Activated CD8-positive, alpha-beta T cell treated with anti-CD3 and anti-CD28 coated beads, Interleukin-2, amount 10 ng/mL, durations not matched to agents 7 days and 5 days (primary cell): ENCODE data around the gene MIOX. TPM values are rescaled to one million over a fixed set of nuclear protein-coding genes. Genes with fewer than 3 reads are reported as not detected.

Experiments
- ATAC-seq: fragments of 150-1000 bp; cut with Tn5 transposase; one replicate; pipeline ENCODE4 v1.10.0; 2021; ENCODE audit warnings: moderate library complexity
- CTCF ChIA-PET: fragments of 350-600 bp; sonication (Branson Sonifier 250); formaldehyde crosslinking; loops from one replicate; lab custom pipeline; 2021; ENCODE audit warnings: antibody characterized with exemption; lab: Charles Lee
- POLR2A ChIA-PET: fragments of 350-600 bp; sonication (Branson Sonifier 250); formaldehyde crosslinking; loops from one replicate; lab custom pipeline; 2021; ENCODE audit warnings: antibody characterized with exemption; lab: Charles Lee
- DNase-seq: peaks from one replicate; pipeline ENCODE4 v3.0.0-alpha.2; 2020
- H3K27ac Mint-ChIP-seq: one replicate; pipeline ENCODE4 v1.8.0; 2021; ENCODE audit warnings: mild to moderate bottlenecking, mixed read lengths
- H3K27me3 Mint-ChIP-seq: one replicate; pipeline ENCODE4 v1.8.0; 2021; ENCODE audit warnings: low read depth, mixed read lengths
- H3K36me3 Mint-ChIP-seq: one replicate; pipeline ENCODE4 v1.8.0; 2021; ENCODE audit warnings: low read depth, mixed read lengths
- H3K4me1 Mint-ChIP-seq: one replicate; pipeline ENCODE4 v1.8.0; 2021; ENCODE audit warnings: low read depth, mixed read lengths
- H3K4me3 Mint-ChIP-seq: one replicate; pipeline ENCODE4 v1.8.0; 2021; ENCODE audit warnings: mild to moderate bottlenecking, mixed read lengths
- H3K9me3 Mint-ChIP-seq: one replicate; pipeline ENCODE4 v1.8.0; 2022; ENCODE audit warnings: mixed read lengths; ENCODE audit not compliant: insufficient read depth
- total RNA-seq, 2 experiments: library from RNA; stranded (reverse); gene quantifications; one replicate each; pipeline ENCODE4 v1.2.3, GENCODE V29; 2021

MIOX gene
- total RNA-seq, 2 experiments from 2014 or later, result 0.40 TPM; not detected in 1

DNA sequence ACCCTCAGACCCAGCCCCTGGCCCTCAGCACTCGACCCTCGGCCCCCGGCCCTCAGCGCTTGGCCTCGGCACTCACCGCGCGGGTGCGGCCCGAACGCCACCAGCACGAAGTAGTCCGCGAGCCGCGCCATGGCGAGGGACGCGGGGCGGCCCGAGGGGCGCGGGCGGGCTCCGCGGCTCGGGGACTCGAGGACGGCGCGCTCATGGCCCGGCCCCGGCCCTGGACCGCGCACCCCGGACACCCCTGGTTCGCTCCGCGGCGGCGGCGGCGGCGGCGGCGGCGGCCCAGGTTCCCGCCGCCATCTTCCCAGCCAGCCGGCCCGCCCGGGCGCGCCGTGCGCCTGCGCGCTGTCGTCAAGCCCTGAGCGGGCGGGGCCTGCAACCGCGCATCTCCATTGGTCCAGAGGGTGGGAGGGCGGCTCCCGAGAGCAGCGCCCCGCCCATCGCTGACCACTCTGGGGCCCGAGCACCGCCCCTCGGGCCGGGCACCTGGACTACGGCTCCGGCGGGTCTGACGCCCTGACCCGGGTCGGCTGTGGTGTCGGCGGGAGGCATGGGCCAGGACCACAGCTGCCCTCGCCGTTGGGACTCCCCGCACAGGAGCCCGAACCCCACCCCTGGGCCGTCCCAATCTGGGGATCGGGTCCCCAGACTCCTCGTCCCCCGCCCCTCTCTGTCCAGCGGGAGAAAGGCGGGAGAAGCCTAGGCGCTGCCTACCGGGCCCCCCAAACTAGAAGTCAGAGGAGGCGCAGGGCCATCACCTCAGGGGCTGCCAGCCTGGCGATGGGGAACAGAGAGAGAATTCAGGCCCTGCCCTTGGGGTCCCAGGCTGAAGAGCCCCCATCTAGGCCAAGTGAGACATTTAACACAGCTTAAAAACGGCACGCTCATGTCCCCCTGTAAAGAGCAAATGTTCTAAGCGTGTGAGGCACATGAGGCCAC lies 11.7 kb upstream of the MIOX start, which contains the start of gene SBF1:
Gene SBF1, minus strand, starts transcription at position 326 of the 942 bp plus-strand sequence. Its CDS starts 195 bp downstream, at position 131.
- ATAC-seq, result peak; percentile 76
- POLR2A ChIA-PET, result interaction anchor here (0.9 to 1.0 kb wide), 2 partner anchors 33 to 51 kb away, joined by 4 read pairs; partner anchors contain the start of gene SCO2
- peaks cover 14% of the 10 kb centered on the region for H3K27me3 Mint-ChIP-seq
- H3K4me3 Mint-ChIP-seq, result peak within 1 kb of the TSS; percentile 93
- H3K4me1 Mint-ChIP-seq, result peaks cover 56% of the 10 kb centered on the region
- H3K9me3 Mint-ChIP-seq, result no peaks in the 10 kb centered on the region
- peak within 1 kb of the TSS; percentile 84 for H3K27ac Mint-ChIP-seq
- H3K36me3 Mint-ChIP-seq, result peaks cover 25% of the 10 kb centered on the region
- DNase-seq, result peak; percentile 91
- CTCF ChIA-PET, result interaction anchor here (1.0 to 5.6 kb wide), 5 partner anchors 7 to 224 kb away, joined by 3 to 23 read pairs (median 5); partner anchors contain the start of genes ADM2, HDAC10 and SCO2

DNA sequence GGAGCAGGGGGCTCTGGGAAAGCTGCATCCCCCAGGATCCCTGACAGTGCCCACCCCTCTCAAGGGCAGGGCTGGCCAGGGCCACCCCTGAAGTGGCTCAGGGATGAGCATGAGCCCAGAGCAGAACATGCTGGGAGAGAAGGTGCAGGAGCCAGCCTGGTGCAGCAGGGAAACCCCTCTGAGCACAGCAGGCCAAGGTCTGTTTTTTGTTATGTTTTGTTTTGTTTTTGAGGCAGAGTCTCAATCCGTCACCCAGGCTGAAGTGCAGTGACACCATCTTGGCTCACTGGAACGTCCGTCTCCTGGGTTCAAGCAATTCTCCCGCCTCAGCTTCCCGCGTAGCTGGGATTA lies 11.0 kb upstream of the MIOX start:
- no peak for DNase-seq
- POLR2A ChIA-PET, result interaction anchor here (0.9 to 1.0 kb wide), 2 partner anchors 34 to 50 kb away, joined by 4 read pairs; partner anchors contain the start of gene SCO2
- Mint-ChIP-seq H3K27me3 (peaks cover 19% of the 10 kb centered on the region), H3K4me1 (peaks cover 53% of the 10 kb centered on the region), H3K27ac (peak overlapping the region; percentile 67), H3K9me3 (no peaks in the 10 kb centered on the region), H3K36me3 (peaks cover 25% of the 10 kb centered on the region), H3K4me3 (peak overlapping the region; percentile 60)
- CTCF ChIA-PET, result interaction anchor here (1.0 to 5.6 kb wide), 2 partner anchors 50 to 224 kb away, joined by 3 to 23 read pairs; partner anchors contain the start of genes HDAC10 and SCO2
- ATAC-seq, result no peak

GRCh38 chr22:50476868-50477267 lies 9.8 kb upstream of the MIOX start:
- H3K4me3 Mint-ChIP-seq, result no peak overlapping the region
- no peaks in the 10 kb centered on the region for H3K9me3 Mint-ChIP-seq
- H3K27ac Mint-ChIP-seq, result no peak overlapping the region
- ATAC-seq (no peak), DNase-seq (no peak)
- ChIA-PET POLR2A (interaction anchor here (0.6 kb wide), 1 partner anchor 162 kb away, joined by 3 read pairs; no protein-coding TSS in a partner anchor), CTCF (interaction anchor here (1.2 to 5.6 kb wide), 2 partner anchors 21 to 49 kb away, joined by 4 to 23 read pairs; partner anchors contain the start of gene SCO2)
- peaks cover 21% of the 10 kb centered on the region for H3K27me3 Mint-ChIP-seq
- H3K36me3 Mint-ChIP-seq, result peaks cover 18% of the 10 kb centered on the region
- H3K4me1 Mint-ChIP-seq, result peaks cover 43% of the 10 kb centered on the region

DNA sequence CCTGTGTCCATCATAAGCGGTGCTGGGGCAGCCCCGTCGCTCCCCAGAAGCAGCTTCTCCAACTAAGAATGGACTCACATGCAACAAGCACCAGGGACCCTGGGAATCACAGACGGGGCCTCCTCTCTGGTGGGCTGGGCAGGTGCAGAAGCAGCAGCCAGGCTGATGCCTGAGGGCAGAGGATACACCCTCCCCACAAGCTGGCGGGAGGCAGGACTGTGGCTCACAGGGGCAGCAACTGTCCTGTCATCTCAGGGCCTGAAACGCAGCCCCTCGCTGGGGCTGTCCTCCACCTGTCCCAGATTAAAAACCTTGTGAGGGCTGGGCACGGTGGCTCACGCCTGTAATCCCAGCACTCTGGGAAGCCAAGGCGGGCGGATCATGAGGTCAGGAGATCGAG lies 8.7 kb upstream of the MIOX start:
- H3K27ac Mint-ChIP-seq, result no peak overlapping the region
- H3K36me3 Mint-ChIP-seq, result peaks cover 10% of the 10 kb centered on the region
- H3K4me3 Mint-ChIP-seq, result no peak overlapping the region
- DNase-seq (no peak), ATAC-seq (no peak)
- peaks cover 21% of the 10 kb centered on the region for H3K27me3 Mint-ChIP-seq
- POLR2A ChIA-PET, result no interaction called here
- CTCF ChIA-PET, result no interaction called here
- peaks cover 32% of the 10 kb centered on the region for H3K4me1 Mint-ChIP-seq
- H3K9me3 Mint-ChIP-seq, result no peaks in the 10 kb centered on the region

GRCh38 chr22:50479721-50480120 lies 6.9 kb upstream of the MIOX start:
- Mint-ChIP-seq H3K4me3 (peak overlapping the region; percentile 62), H3K9me3 (no peaks in the 10 kb centered on the region), H3K27me3 (peaks cover 21% of the 10 kb centered on the region), H3K36me3 (no peaks in the 10 kb centered on the region), H3K27ac (no peak overlapping the region), H3K4me1 (peaks cover 21% of the 10 kb centered on the region)
- ATAC-seq (no peak), DNase-seq (no peak)
- ChIA-PET CTCF (interaction anchor here (2.5 kb wide), 1 partner anchor 17 kb away, joined by 16 read pairs; no protein-coding TSS in a partner anchor), POLR2A (interaction anchor here (1.0 to 1.2 kb wide), 3 partner anchors 10 to 50 kb away, joined by 3 to 4 read pairs (median 4); partner anchors contain the start of genes SCO2 and TYMP)

GRCh38 chr22:50481045-50481439 lies 5.6 kb upstream of the MIOX start:
- no peak for DNase-seq
- H3K4me1 Mint-ChIP-seq, result peaks cover 12% of the 10 kb centered on the region
- H3K27me3 Mint-ChIP-seq, result peaks cover 21% of the 10 kb centered on the region
- no peak overlapping the region for H3K27ac Mint-ChIP-seq
- ChIA-PET CTCF (interaction anchor here (2.2 to 2.5 kb wide), 2 partner anchors 7 to 16 kb away, joined by 9 to 16 read pairs; no protein-coding TSS in a partner anchor), POLR2A (no interaction called here)
- peak overlapping the region; percentile 53 for H3K4me3 Mint-ChIP-seq
- H3K36me3 Mint-ChIP-seq, result no peaks in the 10 kb centered on the region
- H3K9me3 Mint-ChIP-seq, result no peaks in the 10 kb centered on the region
- ATAC-seq, result no peak

GRCh38 chr22:50481440-50482106 lies 5.1 kb upstream of the MIOX start, which contains the start of gene ADM2:
ADM2 (plus strand) TSS chr22:50481543; CDS start chr22:50481848, 305 bp downstream.
- Mint-ChIP-seq H3K36me3 (no peaks in the 10 kb centered on the region), H3K9me3 (no peaks in the 10 kb centered on the region), H3K4me1 (peaks cover 12% of the 10 kb centered on the region), H3K27me3 (peaks cover 21% of the 10 kb centered on the region), H3K27ac (peak within 1 kb of the TSS; percentile 63), H3K4me3 (peak within 1 kb of the TSS; percentile 73)
- ATAC-seq (peak; percentile 83), DNase-seq (peak; percentile 71)
- ChIA-PET POLR2A (no interaction called here), CTCF (interaction anchor here (2.2 to 2.5 kb wide), 2 partner anchors 8 to 16 kb away, joined by 9 to 16 read pairs; no protein-coding TSS in a partner anchor)

GRCh38 chr22:50482107-50483074 lies 4.3 kb upstream of the MIOX start:
- no peak for ATAC-seq
- DNase-seq, result no peak
- ChIA-PET POLR2A (interaction anchor here (1.3 kb wide), 1 partner anchor 12 kb away, joined by 4 read pairs; no protein-coding TSS in a partner anchor), CTCF (interaction anchor here (2.2 kb wide), 1 partner anchor 9 kb away, joined by 9 read pairs; no protein-coding TSS in a partner anchor)
- Mint-ChIP-seq H3K36me3 (no peaks in the 10 kb centered on the region), H3K27me3 (peaks cover 21% of the 10 kb centered on the region), H3K4me1 (peaks cover 5% of the 10 kb centered on the region), H3K27ac (peak overlapping the region; percentile 63), H3K9me3 (no peaks in the 10 kb centered on the region), H3K4me3 (peak overlapping the region; percentile 73)

GRCh38 chr22:50483106-50483505 lies 3.6 kb upstream of the MIOX start:
- Mint-ChIP-seq H3K4me1 (peaks cover 5% of the 10 kb centered on the region), H3K27ac (no peak overlapping the region), H3K9me3 (no peaks in the 10 kb centered on the region), H3K27me3 (peaks cover 21% of the 10 kb centered on the region), H3K36me3 (no peaks in the 10 kb centered on the region), H3K4me3 (no peak overlapping the region)
- ATAC-seq (no peak), DNase-seq (no peak)
- POLR2A ChIA-PET, result interaction anchor here (1.3 kb wide), 1 partner anchor 13 kb away, joined by 4 read pairs; no protein-coding TSS in a partner anchor
- CTCF ChIA-PET, result interaction anchor here (2.2 kb wide), 1 partner anchor 9 kb away, joined by 9 read pairs; no protein-coding TSS in a partner anchor

DNA sequence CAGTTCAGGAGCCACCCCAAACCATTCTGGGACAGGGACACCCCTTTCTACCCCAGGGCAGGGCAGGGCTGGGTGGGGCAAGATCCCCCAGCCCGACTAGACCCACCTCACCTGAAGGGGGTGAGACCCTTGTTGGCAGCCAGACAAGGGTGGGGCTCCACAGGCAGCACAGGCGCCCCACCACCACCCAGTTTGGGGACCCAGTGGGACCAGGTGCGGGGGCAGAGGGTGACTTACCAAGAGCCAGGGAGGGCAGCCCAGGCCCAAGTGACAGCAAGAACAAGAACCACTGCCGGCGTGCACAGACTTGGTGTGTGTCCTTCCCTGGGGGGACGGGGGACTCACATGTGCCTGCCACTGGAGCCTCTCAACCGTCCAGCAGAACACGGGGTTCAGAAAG lies 3.1 kb upstream of the MIOX start:
- no peaks in the 10 kb centered on the region for H3K36me3 Mint-ChIP-seq
- peaks cover 19% of the 10 kb centered on the region for H3K27me3 Mint-ChIP-seq
- no peak overlapping the region for H3K4me3 Mint-ChIP-seq
- H3K27ac Mint-ChIP-seq, result no peak overlapping the region
- DNase-seq, result no peak
- H3K9me3 Mint-ChIP-seq, result no peaks in the 10 kb centered on the region
- peaks cover 5% of the 10 kb centered on the region for H3K4me1 Mint-ChIP-seq
- no peak for ATAC-seq
- CTCF ChIA-PET, result interaction anchor here (2.2 kb wide), 1 partner anchor 10 kb away, joined by 9 read pairs; no protein-coding TSS in a partner anchor
- POLR2A ChIA-PET, result interaction anchor here (1.3 kb wide), 1 partner anchor 13 kb away, joined by 4 read pairs; no protein-coding TSS in a partner anchor
